Neural crest cell (in vitro differentiated cells): ENCODE measurements around the gene MTA3. TPM values are rescaled to one million over a fixed set of nuclear protein-coding genes. Genes with fewer than 3 reads are reported as not detected.

Source experiments
- DNase-seq: peaks from one replicate; pipeline ENCODE4 v3.0.0; 2021; ENCODE audit warnings: low read depth, mixed read lengths, low spot score
- H3K27ac Mint-ChIP-seq: one replicate; pipeline ENCODE4 v1.8.0; 2021; ENCODE audit warnings: mild to moderate bottlenecking, mixed read lengths; ENCODE audit not compliant: unreplicated experiment
- H3K27me3 Mint-ChIP-seq: 2 replicates; pipeline ENCODE4 v1.8.0; 2021; ENCODE audit warnings: low read depth, mild to moderate bottlenecking, mixed read lengths
- H3K36me3 Mint-ChIP-seq: 2 replicates; pipeline ENCODE4 v1.8.0; 2021; ENCODE audit warnings: low read depth, mild to moderate bottlenecking, mixed read lengths
- H3K4me1 Mint-ChIP-seq: 2 replicates; pipeline ENCODE4 v1.8.0; 2021; ENCODE audit warnings: mixed read lengths
- H3K4me3 Mint-ChIP-seq: one replicate; pipeline ENCODE4 v1.8.0; 2021; ENCODE audit warnings: mild to moderate bottlenecking, mixed read lengths
- H3K9me3 Mint-ChIP-seq: 2 replicates; pipeline ENCODE4 v1.8.0; 2021; ENCODE audit warnings: mixed read lengths
- total RNA-seq: library from RNA; stranded (reverse); gene quantifications from 2 replicates; pipeline ENCODE4 v1.2.1, GENCODE V29; 2021
- TF ChIP-seq, protein P1 (sequence below): fragments of 200-600 bp; sonication (generic); conservative IDR thresholded peaks from 2 replicates; pipeline ENCODE4 v1.5.0; 2021; ENCODE audit warnings: antibody characterized with exemption, mild to moderate bottlenecking

The MTA3 gene
- total RNA-seq, 1 donor from 2014 or later, result 62.3 TPM

DNA sequence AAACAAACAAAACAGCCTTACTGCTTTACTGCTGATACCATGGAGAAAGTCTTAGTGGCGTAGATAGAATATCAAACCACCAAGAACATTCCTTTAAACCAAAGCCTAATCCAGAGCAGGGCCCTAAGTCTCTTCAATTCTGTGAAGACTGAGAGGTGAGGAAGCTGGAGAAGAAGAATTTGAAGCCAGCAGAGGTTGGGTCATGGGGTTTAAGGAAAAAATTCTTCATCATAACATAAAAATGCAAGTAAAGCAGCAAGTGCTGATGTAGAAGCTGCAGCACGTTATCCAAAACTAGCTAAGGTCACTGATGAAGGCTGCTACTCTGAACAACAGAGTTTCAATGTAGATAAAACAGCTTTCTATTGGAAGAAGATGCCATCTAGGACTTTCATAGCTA lies 77.1 kb downstream of the MTA3 start:
- H3K36me3 Mint-ChIP-seq, result peaks cover 13% of the 10 kb centered on the region
- no peak overlapping the region for H3K4me3 Mint-ChIP-seq
- TF ChIP-seq, protein P1, sequence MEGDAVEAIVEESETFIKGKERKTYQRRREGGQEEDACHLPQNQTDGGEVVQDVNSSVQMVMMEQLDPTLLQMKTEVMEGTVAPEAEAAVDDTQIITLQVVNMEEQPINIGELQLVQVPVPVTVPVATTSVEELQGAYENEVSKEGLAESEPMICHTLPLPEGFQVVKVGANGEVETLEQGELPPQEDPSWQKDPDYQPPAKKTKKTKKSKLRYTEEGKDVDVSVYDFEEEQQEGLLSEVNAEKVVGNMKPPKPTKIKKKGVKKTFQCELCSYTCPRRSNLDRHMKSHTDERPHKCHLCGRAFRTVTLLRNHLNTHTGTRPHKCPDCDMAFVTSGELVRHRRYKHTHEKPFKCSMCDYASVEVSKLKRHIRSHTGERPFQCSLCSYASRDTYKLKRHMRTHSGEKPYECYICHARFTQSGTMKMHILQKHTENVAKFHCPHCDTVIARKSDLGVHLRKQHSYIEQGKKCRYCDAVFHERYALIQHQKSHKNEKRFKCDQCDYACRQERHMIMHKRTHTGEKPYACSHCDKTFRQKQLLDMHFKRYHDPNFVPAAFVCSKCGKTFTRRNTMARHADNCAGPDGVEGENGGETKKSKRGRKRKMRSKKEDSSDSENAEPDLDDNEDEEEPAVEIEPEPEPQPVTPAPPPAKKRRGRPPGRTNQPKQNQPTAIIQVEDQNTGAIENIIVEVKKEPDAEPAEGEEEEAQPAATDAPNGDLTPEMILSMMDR, result no peak

DNA sequence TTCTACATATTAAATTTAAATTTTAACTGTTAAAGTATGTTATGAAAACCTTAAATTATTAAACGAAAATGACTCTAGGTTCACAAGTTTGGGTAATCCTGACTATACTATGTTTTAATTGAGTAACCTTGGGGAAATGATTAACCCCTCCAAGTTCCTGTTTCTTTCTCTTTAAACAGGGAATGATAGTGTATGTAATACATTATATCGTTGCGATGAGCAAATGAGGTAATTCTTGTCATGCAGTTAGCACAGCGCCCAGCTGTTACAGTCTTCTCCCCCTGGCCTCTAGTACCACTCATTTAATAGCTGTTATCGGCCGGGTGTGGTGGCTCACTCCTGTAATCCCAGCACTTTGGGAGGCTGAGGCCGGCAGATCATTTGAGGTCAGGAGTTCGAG lies 80.4 kb downstream of the MTA3 start:
- Mint-ChIP-seq H3K27ac (no peak overlapping the region), H3K4me3 (no peak overlapping the region), H3K36me3 (peaks cover 13% of the 10 kb centered on the region), H3K27me3 (no peaks in the 10 kb centered on the region), H3K4me1 (peaks cover 5% of the 10 kb centered on the region), H3K9me3 (peaks cover 5% of the 10 kb centered on the region)
- no peak for DNase-seq
- TF ChIP-seq, protein P1, result no peak

More for the DNA sequence above, 77.1 kb downstream of the MTA3 start:
- no peaks in the 10 kb centered on the region for H3K27me3 Mint-ChIP-seq
- H3K4me1 Mint-ChIP-seq, result no peaks in the 10 kb centered on the region
- no peak for DNase-seq
- H3K27ac Mint-ChIP-seq, result no peak overlapping the region
- H3K9me3 Mint-ChIP-seq, result peaks cover 5% of the 10 kb centered on the region

DNA sequence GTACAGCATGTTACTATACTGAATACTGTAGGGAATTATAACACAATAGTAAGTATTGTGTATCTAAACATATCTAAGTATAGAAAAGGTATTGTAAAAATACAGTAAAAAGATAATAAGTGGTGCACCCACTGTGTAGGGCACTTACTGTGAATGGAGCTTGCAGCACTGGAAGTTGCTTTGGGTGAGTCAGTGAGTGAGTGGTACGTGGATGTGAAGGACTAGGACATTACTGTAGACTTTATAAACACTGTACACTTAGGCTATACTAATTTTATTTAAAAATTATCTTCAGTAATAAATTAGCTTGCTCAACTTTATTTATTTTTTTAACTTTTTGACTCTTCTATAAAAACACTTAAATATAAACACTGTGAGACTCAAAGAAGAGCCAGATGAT lies 82.6 kb downstream of the MTA3 start:
- TF ChIP-seq, protein P1, result no peak
- Mint-ChIP-seq H3K9me3 (peaks cover 2% of the 10 kb centered on the region), H3K4me3 (no peak overlapping the region), H3K36me3 (peaks cover 9% of the 10 kb centered on the region), H3K4me1 (peaks cover 17% of the 10 kb centered on the region), H3K27ac (no peak overlapping the region), H3K27me3 (no peaks in the 10 kb centered on the region)
- DNase-seq, result no peak

DNA sequence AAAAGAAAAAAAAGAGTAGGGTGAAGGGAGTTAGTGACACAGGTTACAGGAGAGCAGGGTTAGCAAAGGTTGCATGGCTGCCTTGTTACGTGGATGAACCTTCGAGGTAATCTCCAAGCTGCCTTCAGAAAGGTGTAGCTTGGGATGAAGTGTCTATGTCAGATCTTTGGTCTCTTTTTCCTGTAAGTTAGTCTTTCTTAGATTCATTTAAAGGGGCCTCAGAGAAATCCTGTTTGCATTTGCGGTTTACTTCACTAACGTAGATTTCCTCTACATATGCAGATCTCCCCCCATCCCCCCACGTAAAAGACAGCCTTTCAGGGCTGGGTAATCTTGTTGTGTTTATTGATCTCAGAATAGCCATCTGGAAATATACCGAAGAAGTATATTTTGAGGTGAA lies 83.7 kb downstream of the MTA3 start:
- TF ChIP-seq, protein P1, result no peak
- peaks cover 17% of the 10 kb centered on the region for H3K4me1 Mint-ChIP-seq
- no peak overlapping the region for H3K27ac Mint-ChIP-seq
- peaks cover 3% of the 10 kb centered on the region for H3K36me3 Mint-ChIP-seq
- H3K27me3 Mint-ChIP-seq, result no peaks in the 10 kb centered on the region
- H3K9me3 Mint-ChIP-seq, result no peaks in the 10 kb centered on the region
- no peak overlapping the region for H3K4me3 Mint-ChIP-seq
- DNase-seq, result no peak

DNA sequence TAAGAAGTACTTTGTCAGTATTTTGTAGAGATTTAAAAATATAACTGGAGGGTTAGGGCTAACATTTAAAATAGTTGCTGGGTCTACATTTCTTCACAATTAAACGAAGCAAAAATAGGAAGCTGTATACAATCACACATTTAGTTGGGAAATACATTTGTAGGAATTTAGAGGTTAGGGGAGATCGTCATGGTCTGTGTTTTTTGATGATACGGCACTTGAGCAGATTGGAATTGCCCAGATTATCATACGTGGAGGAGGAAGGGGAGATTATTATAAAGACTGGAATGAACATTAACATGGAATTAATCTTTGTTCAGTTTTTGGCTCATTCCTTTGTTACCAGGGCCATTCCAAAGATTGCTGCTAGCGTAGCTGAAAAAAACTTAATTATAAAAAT lies 84.6 kb downstream of the MTA3 start:
- peaks cover 17% of the 10 kb centered on the region for H3K4me1 Mint-ChIP-seq
- no peak overlapping the region for H3K27ac Mint-ChIP-seq
- peaks cover 3% of the 10 kb centered on the region for H3K36me3 Mint-ChIP-seq
- H3K27me3 Mint-ChIP-seq, result no peaks in the 10 kb centered on the region
- TF ChIP-seq, protein P1, result no peak
- H3K9me3 Mint-ChIP-seq, result no peaks in the 10 kb centered on the region
- DNase-seq, result no peak
- no peak overlapping the region for H3K4me3 Mint-ChIP-seq
